K562 (cell line): ENCODE measurements around the gene ANKRD44. TPM values are rescaled to one million over a fixed set of nuclear protein-coding genes. Genes with fewer than 3 reads are reported as not detected.

Experiments
- ATAC-seq: fragments of 200-7000 bp; cut with Tn5 transposase; 3 replicates; pipeline ENCODE4 v1.9.1; 2020; ENCODE audit warnings: moderate library complexity
- BruUV-seq: library from RNA; stranded (reverse); fragments of 400-500 nt; replicated peaks from 2 replicates; lab custom pipeline; 2021; lab: Mats Ljungman, UMichigan
- CTCF ChIA-PET: fragments of 300-600 bp; formaldehyde crosslinking; extraction: SDS; loops from one replicate; lab custom pipeline; 2021; ENCODE audit warnings: low intra/inter-chr PET ratio; lab: Yijun Ruan, JAX
- POLR2A ChIA-PET: fragments of 300-600, 350-650 bp; sonication (Branson Sonifier 250); formaldehyde crosslinking; extraction: SDS; loops from one replicate; lab custom pipeline; 2021; ENCODE audit warnings: antibody characterized with exemption, inconsistent platforms; lab: Yijun Ruan, JAX
- DNase-seq, 4 experiments: peaks; one replicate each; pipeline versions ENCODE4 v3.0.0 to v3.0.0-alpha.2; 2011 to 2018; ENCODE audit warnings: low spot score in 3 of 4, mixed read lengths in 3 of 4; ENCODE audit errors: extremely low read depth in 1 of 4
- FAIRE-seq: peaks from 2 replicates; lab custom pipeline; 2011; peaks lifted over from hg19 to GRCh38; lab: Jason Lieb, UNC
- H2AFZ ChIP-seq: 2 replicates; pipeline ENCODE4 v1.6.0; 2011; ENCODE audit warnings: low read depth, low read length, control low read depth, inconsistent platforms
- H3K27ac ChIP-seq: fragments of 200-600 bp; 3 replicates; pipeline ENCODE4 v1.8.0; 2011; ENCODE audit warnings: low read depth, mild to moderate bottlenecking, control low read depth, inconsistent platforms, low read length, moderate library complexity, mixed read lengths; ENCODE audit errors: extremely low read depth
- H3K27me3 ChIP-seq, 2 experiments: fragments of 300-600 bp in 1 of 2; 2 replicates in 1 of 2; 3 replicates in 1 of 2; pipeline versions ENCODE4 v1.6.0 to v1.8.0; 2011; ENCODE audit warnings: inconsistent platforms in 2 of 2, low read length in 2 of 2, mild to moderate bottlenecking in 1 of 2, mixed read lengths in 1 of 2, moderate library complexity in 1 of 2; ENCODE audit not compliant: control insufficient read depth in 2 of 2, insufficient read depth in 2 of 2
- H3K36me3 ChIP-seq: fragments of 300-600 bp; 3 replicates; pipeline ENCODE4 v1.8.0; 2011; ENCODE audit warnings: mild to moderate bottlenecking, low read length, inconsistent platforms; ENCODE audit not compliant: control insufficient read depth, insufficient read depth
- H3K4me1 ChIP-seq, 2 experiments: fragments of 200-600 bp in 1 of 2; replicated peaks in 1 of 2; 2 replicates in 1 of 2; 3 replicates in 1 of 2; pipeline versions ENCODE4 v1.5.1 to v1.8.0; 2011; ENCODE audit warnings: inconsistent platforms in 2 of 2, low read length in 2 of 2, mild to moderate bottlenecking in 1 of 2, mixed read lengths in 1 of 2, moderate library complexity in 1 of 2; ENCODE audit not compliant: control insufficient read depth in 2 of 2, insufficient read depth in 2 of 2
- H3K4me2 ChIP-seq: 2 replicates; pipeline ENCODE4 v1.6.1; 2011; ENCODE audit warnings: low read length, control low read depth, inconsistent platforms, mixed read lengths; ENCODE audit not compliant: insufficient read depth
- H3K4me3 ChIP-seq: fragments of 200-600 bp; sonication (generic), shearing (Covaris generic); 2 replicates; pipeline ENCODE4 v1.5.1; 2016; ENCODE audit warnings: control low read depth, inconsistent platforms
- H3K79me2 ChIP-seq: fragments of 200-600 bp; 3 replicates; pipeline ENCODE4 v1.8.0; 2011; ENCODE audit warnings: low read length, inconsistent platforms; ENCODE audit not compliant: control insufficient read depth, insufficient read depth
- H3K9ac ChIP-seq, 2 experiments: 2 replicates each; pipeline versions ENCODE4 v1.6.0 to v1.6.1; 2011; ENCODE audit warnings: low read depth in 2 of 2, low read length in 2 of 2, control low read depth in 1 of 2, inconsistent platforms in 1 of 2, mild to moderate bottlenecking in 1 of 2, mixed read lengths in 1 of 2; ENCODE audit not compliant: insufficient read depth in 1 of 2
- H3K9me1 ChIP-seq: one replicate; pipeline ENCODE4 v1.6.0; 2011; ENCODE audit warnings: inconsistent platforms, mild to moderate bottlenecking, low read length, moderate library complexity; ENCODE audit not compliant: control insufficient read depth, insufficient read depth
- H3K9me3 ChIP-seq: replicated peaks from 2 replicates; pipeline ENCODE4 v1.5.1; 2011; ENCODE audit warnings: low read depth, low read length, inconsistent platforms; ENCODE audit not compliant: control insufficient read depth, insufficient read depth
- H4K20me1 ChIP-seq: replicated peaks from 2 replicates; pipeline ENCODE4 v1.6.1; 2011; ENCODE audit warnings: low read length, inconsistent platforms, mixed read lengths; ENCODE audit not compliant: control insufficient read depth, insufficient read depth
- ELF1 ChIP-seq: fragments of 200-800 bp; sonication (Bioruptor generic); IDR thresholded peaks from 2 replicates; pipeline ENCODE4 v1.6.1; 2016; ENCODE audit warnings: missing genetic modification characterization, missing compliant biosample characterization
- FOS ChIP-seq: IDR thresholded peaks from 3 replicates; pipeline ENCODE4 v1.6.1; 2011; ENCODE audit not compliant: insufficient read length; ENCODE audit errors: extremely low read depth
- HDAC1 ChIP-seq, 2 experiments: fragments of 450-650 bp; IDR thresholded peaks; 2 replicates each; pipeline ENCODE4 v1.6.1; 2016 to 2017; ENCODE audit warnings: inconsistent platforms in 1 of 2, mild to moderate bottlenecking in 1 of 2, moderate library complexity in 1 of 2
- MAFF ChIP-seq: IDR thresholded peaks from 2 replicates; pipeline ENCODE4 v1.6.1; 2012; ENCODE audit warnings: low read length, improper control_type of control experiment
- MTA1 ChIP-seq: fragments of 450-650 bp; IDR thresholded peaks from 2 replicates; pipeline ENCODE4 v1.6.1; 2017; ENCODE audit warnings: borderline replicate concordance
- NONO ChIP-seq, 2 experiments: fragments of 200-400 bp in 1 of 2; fragments of 450-650 bp in 1 of 2; formaldehyde crosslinking in 1 of 2; IDR thresholded peaks; 2 replicates each; pipeline ENCODE4 v1.6.1; 2017; ENCODE audit warnings: low read depth in 2 of 2, mild to moderate bottlenecking in 2 of 2, moderate library complexity in 2 of 2, low read length in 1 of 2
- PTBP1 ChIP-seq: fragments of 200-400 bp; formaldehyde crosslinking; IDR thresholded peaks from 2 replicates; pipeline ENCODE4 v1.6.1; 2017; ENCODE audit warnings: low read depth, low read length
- RBM34 ChIP-seq: fragments of 200-400 bp; formaldehyde crosslinking; IDR thresholded peaks from 2 replicates; pipeline ENCODE4 v1.6.1; 2018; ENCODE audit warnings: low read length, borderline replicate concordance; ENCODE audit not compliant: insufficient read depth
- ZNF175 ChIP-seq: fragments of 200-800 bp; sonication (Bioruptor generic); IDR thresholded peaks from 2 replicates; pipeline ENCODE4 v1.6.1; 2016; ENCODE audit warnings: low read depth, mild to moderate bottlenecking, missing genetic modification characterization, missing compliant biosample characterization
- ZNF197 ChIP-seq: fragments of 200-800 bp; sonication (Bioruptor generic); IDR thresholded peaks from 2 replicates; pipeline ENCODE4 v1.6.1; 2016; ENCODE audit warnings: low read depth, missing genetic modification characterization, missing compliant biosample characterization
- WGBS: fragments of 100-300 bp; shearing (Covaris generic); methylation state at CpG from one replicate; pipeline ENCODE4 v1.1.6; 2016; ENCODE audit warnings: low coverage, mixed read lengths; ENCODE audit not compliant: insufficient coverage; ENCODE audit errors: missing lambda C conversion rate; 5-methylcytosine and 5-hydroxymethylcytosine counted together
- in situ Hi-C: fragments of 300-500 bp; cut with MboI; formaldehyde crosslinking; loops from 4 replicates; pipeline ENCODE4 v1.15.0; 2018; ENCODE audit warnings: inconsistent platforms, mixed read lengths
- intact Hi-C: fragments of 100-400 bp; cut with micrococcal nuclease; formaldehyde crosslinking; loops from 2 replicates; pipeline ENCODE4 v1.14.2; 2022
- polyA plus RNA-seq, 8 experiments: library from polyadenylated mRNA; depleted of rRNA in 4 of 8; stranded (reverse) in 5 of 8; unstranded in 3 of 8; fragments of >200 nt; fragmentation: Nextera tagmentation in 2 of 8; fragmentation: Illumina TruSeq in 1 of 8; extraction: Ambion mirVana in 2 of 8; extraction: Trizol in 1 of 8; gene quantifications; 2 replicates each; pipeline versions ENCODE4 v1.2.1 to v1.2.3, GENCODE V29; 2011 to 2014; ENCODE audit warnings: inconsistent platforms in 1 of 8, missing spikeins in 1 of 8
- total RNA-seq, 7 experiments: library from RNA; depleted of rRNA in 6 of 7; stranded (reverse); fragments of >200 nt in 6 of 7; fragmentation: Illumina TruSeq in 2 of 7; extraction: Trizol in 2 of 7; gene quantifications; 2 replicates each; pipeline versions ENCODE4 v1.2.1 to v1.2.3, GENCODE V29; 2011 to 2021; ENCODE audit warnings: low replicate concordance in 1 of 7
- TF ChIP-seq, protein P1 (sequence below): fragments of 450-650 bp; IDR thresholded peaks from 2 replicates; pipeline ENCODE4 v1.6.1; 2017; ENCODE audit warnings: mild to moderate bottlenecking, moderate library complexity
- TF ChIP-seq, protein P2 (sequence below): fragments of 250-450 bp; sonication (Bioruptor Pico); IDR thresholded peaks from 2 replicates; pipeline ENCODE4 v1.4.0; 2020
- TF ChIP-seq, protein P3 (sequence below), 2 experiments: fragments of 450-650 bp in 1 of 2; sonication (generic) in 1 of 2; formaldehyde crosslinking in 1 of 2; IDR thresholded peaks in 1 of 2; conservative IDR thresholded peaks in 1 of 2; 2 replicates each; pipeline versions ENCODE4 v1.6.1 to v1.8.1; 2016 to 2023; ENCODE audit warnings: mild to moderate bottlenecking in 2 of 2, moderate library complexity in 2 of 2, inconsistent platforms in 1 of 2, missing genetic modification reagents in 1 of 2

The ANKRD44 gene
- total and polyA plus RNA-seq, 9 of the 15 experiments (the other 6 are each of a cell fraction or from before 2014, with no cell fraction given) = 0.03 to 0.64 (median 0.07) TPM; not detected in 3

GRCh38 chr2:197159661-197160211, 150.8 kb downstream of the ANKRD44 start:
- WGBS = 0% methylated on average over 4 of the region's 4 CpGs
- no peak overlapping the region for H3K4me3 ChIP-seq
- no peaks in the 10 kb centered on the region for H3K9me1 ChIP-seq
- no peak overlapping the region for H3K4me2 ChIP-seq
- in situ Hi-C loops = no loop called here
- no peak overlapping the region for H2AFZ ChIP-seq
- peaks cover 0 to 7% of the 10 kb centered on the region in 2 experiments; a peak in 2 of 5 replicates for H3K4me1 ChIP-seq
- H3K79me2 ChIP-seq = no peaks in the 10 kb centered on the region
- ChIA-PET POLR2A (no interaction called here), CTCF (no interaction called here)
- no peaks in the 10 kb centered on the region for H3K9me3 ChIP-seq
- TF ChIP-seq FOS (no peak), PTBP1 (no peak), ELF1 (tag) (no peak), MTA1 (no peak), MAFF (no peak), RBM34 (no peak), HDAC1 (IDR thresholded peaks at IDR 0.05) (no peak), NONO (IDR thresholded peaks at IDR 0.05; ENCODE audit: low read depth in 2 of 2, low read length in 1 of 2) (no peak), ZNF175 (no peak), ZNF197 (no peak)
- TF ChIP-seq, protein P1, sequence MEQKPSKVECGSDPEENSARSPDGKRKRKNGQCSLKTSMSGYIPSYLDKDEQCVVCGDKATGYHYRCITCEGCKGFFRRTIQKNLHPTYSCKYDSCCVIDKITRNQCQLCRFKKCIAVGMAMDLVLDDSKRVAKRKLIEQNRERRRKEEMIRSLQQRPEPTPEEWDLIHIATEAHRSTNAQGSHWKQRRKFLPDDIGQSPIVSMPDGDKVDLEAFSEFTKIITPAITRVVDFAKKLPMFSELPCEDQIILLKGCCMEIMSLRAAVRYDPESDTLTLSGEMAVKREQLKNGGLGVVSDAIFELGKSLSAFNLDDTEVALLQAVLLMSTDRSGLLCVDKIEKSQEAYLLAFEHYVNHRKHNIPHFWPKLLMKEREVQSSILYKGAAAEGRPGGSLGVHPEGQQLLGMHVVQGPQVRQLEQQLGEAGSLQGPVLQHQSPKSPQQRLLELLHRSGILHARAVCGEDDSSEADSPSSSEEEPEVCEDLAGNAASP = no peak
- TF ChIP-seq, protein P2, sequence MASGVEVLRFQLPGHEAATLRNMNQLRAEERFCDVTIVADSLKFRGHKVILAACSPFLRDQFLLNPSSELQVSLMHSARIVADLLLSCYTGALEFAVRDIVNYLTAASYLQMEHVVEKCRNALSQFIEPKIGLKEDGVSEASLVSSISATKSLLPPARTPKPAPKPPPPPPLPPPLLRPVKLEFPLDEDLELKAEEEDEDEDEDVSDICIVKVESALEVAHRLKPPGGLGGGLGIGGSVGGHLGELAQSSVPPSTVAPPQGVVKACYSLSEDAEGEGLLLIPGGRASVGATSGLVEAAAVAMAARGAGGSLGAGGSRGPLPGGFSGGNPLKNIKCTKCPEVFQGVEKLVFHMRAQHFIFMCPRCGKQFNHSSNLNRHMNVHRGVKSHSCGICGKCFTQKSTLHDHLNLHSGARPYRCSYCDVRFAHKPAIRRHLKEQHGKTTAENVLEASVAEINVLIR (CRISPR knock-in tag) = no peak
- TF ChIP-seq, protein P3, sequence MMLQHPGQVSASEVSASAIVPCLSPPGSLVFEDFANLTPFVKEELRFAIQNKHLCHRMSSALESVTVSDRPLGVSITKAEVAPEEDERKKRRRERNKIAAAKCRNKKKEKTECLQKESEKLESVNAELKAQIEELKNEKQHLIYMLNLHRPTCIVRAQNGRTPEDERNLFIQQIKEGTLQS (IDR thresholded peaks at IDR 0.05) = no peak
- TF ChIP-seq, protein P3 (CRISPR knock-in tag; conservative IDR thresholded peaks at IDR 0.05) = no peak
- BruUV-seq = no TSS peak
- H3K9ac ChIP-seq = no peak overlapping the region
- FAIRE-seq = no peak
- no peak overlapping the region for H3K27ac ChIP-seq
- H4K20me1 ChIP-seq = no peaks in the 10 kb centered on the region
- ATAC-seq = no peak
- no peaks in the 10 kb centered on the region for H3K36me3 ChIP-seq
- no peak for DNase-seq
- intact Hi-C loops = no loop called here
- H3K27me3 ChIP-seq = peaks cover 0 to 18% of the 10 kb centered on the region in 2 experiments; a peak in 3 of 5 replicates
